Gastroesophageal sphincter (tissue), 4 donors: ENCODE results near the gene MAP7D3. TPM values are rescaled to one million over a fixed set of nuclear protein-coding genes. Genes with fewer than 3 reads are reported as not detected.

Source experiments
- ATAC-seq: fragments of 150-250 bp; one replicate; pipeline ENCODE4 v1.9.1; 2016; ENCODE audit warnings: mild to moderate bottlenecking, moderate library complexity
- H3K27ac ChIP-seq, 4 donors: fragments of 200-600 bp; sonication (generic) in 3 of 4; 1 replicate in 3 of 4; 2 replicates in 1 of 4; pipeline ENCODE4 v1.5.1; 2016 to 2019
- H3K27me3 ChIP-seq: fragments of 200-600 bp; sonication (generic); one replicate; pipeline ENCODE4 v1.5.1; 2019
- H3K36me3 ChIP-seq, 2 donors: fragments of 200-600 bp; sonication (generic); one replicate each; pipeline ENCODE4 v1.5.1; 2019; ENCODE audit warnings: control low read depth in 1 of 2
- H3K4me1 ChIP-seq, 3 donors: fragments of 200-600 bp; sonication (generic); 1 replicate in 2 of 3; 2 replicates in 1 of 3; pipeline ENCODE4 v1.5.1; 2016 to 2019; ENCODE audit warnings: control low read depth in 2 of 3
- H3K4me3 ChIP-seq, 2 donors: fragments of 200-600 bp; sonication (generic); one replicate each; pipeline ENCODE4 v1.5.1; 2019; ENCODE audit warnings: mild to moderate bottlenecking in 1 of 2, moderate library complexity in 1 of 2
- H3K9me3 ChIP-seq, 3 donors: fragments of 200-600 bp; sonication (generic); one replicate each; pipeline ENCODE4 v1.5.1; 2017 to 2019; ENCODE audit warnings: control low read depth in 2 of 3
- CTCF ChIP-seq, 4 experiments: fragments of 200-600 bp in 2 of 4; fragments of 450-650 bp in 2 of 4; sonication (generic) in 1 of 4; IDR thresholded peaks; one replicate each; pipeline ENCODE4 v1.5.1; 2017 to 2019; ENCODE audit warnings: antibody characterized with exemption in 4 of 4, mild to moderate bottlenecking in 2 of 4, moderate library complexity in 2 of 4
- EP300 ChIP-seq: sonication (generic); formaldehyde crosslinking; IDR thresholded peaks from one replicate; pipeline ENCODE4 v1.6.1; 2017; ENCODE audit warnings: antibody characterized with exemption, mild to moderate bottlenecking
- POLR2A ChIP-seq, 2 donors: fragments of 450-650 bp; IDR thresholded peaks; one replicate each; pipeline ENCODE4 v1.6.1; 2017; ENCODE audit warnings: antibody characterized with exemption in 2 of 2, mild to moderate bottlenecking in 2 of 2, moderate library complexity in 1 of 2
- POLR2AphosphoS5 ChIP-seq: sonication (generic); formaldehyde crosslinking; IDR thresholded peaks from one replicate; pipeline ENCODE4 v1.6.1; 2017; ENCODE audit warnings: antibody characterized with exemption
- WGBS, 2 donors: methylation state at CpG; one replicate each; pipeline ENCODE4 v1.1.5; 2018; ENCODE audit warnings: low coverage in 1 of 2; 5-methylcytosine and 5-hydroxymethylcytosine counted together
- total RNA-seq, 4 donors: library from RNA; depleted of rRNA; stranded (reverse); fragments of >200 nt; gene quantifications; one replicate each; pipeline ENCODE4 v1.1.0, GENCODE V29; 2016

Gene MAP7D3
- total RNA-seq, 4 donors from 2014 or later, result 17.1 to 30.5 (median 23.0) TPM

- 26 to 49% methylated on average over 3 of the region's 11 CpGs for WGBS, 2 donors
- Histone ChIP-seq H3K4me1 (peaks cover 0 to 40% (median 9%) of the 10 kb centered on the region in 3 donors), H3K36me3 (peaks cover 0 to 35% of the 10 kb centered on the region in 2 donors), H3K9me3 (no peaks in the 10 kb centered on the region), H3K27me3 (no peaks in the 10 kb centered on the region), H3K27ac (peak overlapping the region; percentile 92 to 96 (median 94)), H3K4me3 (no peak overlapping the region)
- ATAC-seq, result peak; percentile 37
- no peak for TF ChIP-seq EP300
- TF ChIP-seq CTCF (IDR thresholded peaks at IDR 0.05), result no peak
- peak; percentile 11 to 15 for TF ChIP-seq POLR2A (IDR thresholded peaks at IDR 0.05)
- TF ChIP-seq POLR2AphosphoS5, result peak; percentile 57
Observed at GRCh38 chrX:136211766-136212556, 39.2 kb downstream of the MAP7D3 start.

GRCh38 chrX:136210806-136211205 lies 40.4 kb downstream of the MAP7D3 start:
- Histone ChIP-seq H3K4me1 (peaks cover 0 to 51% (median 18%) of the 10 kb centered on the region in 3 donors), H3K36me3 (peaks cover 0 to 44% of the 10 kb centered on the region in 2 donors), H3K9me3 (no peaks in the 10 kb centered on the region), H3K27ac (peak overlapping the region; percentile 92 to 96 (median 94)), H3K27me3 (no peaks in the 10 kb centered on the region), H3K4me3 (no peak overlapping the region)
- 41 to 67% methylated on average over 2 to 3 of the region's 5 CpGs for WGBS, 2 donors
- no peak for ATAC-seq
- TF ChIP-seq POLR2AphosphoS5 (no peak), CTCF (IDR thresholded peaks at IDR 0.05) (no peak), POLR2A (IDR thresholded peaks at IDR 0.05) (no peak), EP300 (no peak)

GRCh38 chrX:136210243-136210642 lies 41.0 kb downstream of the MAP7D3 start:
- H3K36me3 ChIP-seq, result peaks cover 0 to 44% of the 10 kb centered on the region in 2 donors
- peak overlapping the region; percentile 92 to 96 (median 94) for H3K27ac ChIP-seq
- H3K4me1 ChIP-seq, result peaks cover 0 to 57% (median 22%) of the 10 kb centered on the region in 3 donors
- no peaks in the 10 kb centered on the region for H3K27me3 ChIP-seq
- ATAC-seq, result no peak
- 47% methylated on average over 5 of the region's 7 CpGs; no CpG with 5 or more reads in 1 of the 2 donors for WGBS, 2 donors
- no peaks in the 10 kb centered on the region for H3K9me3 ChIP-seq
- H3K4me3 ChIP-seq, result no peak overlapping the region
- TF ChIP-seq EP300 (no peak), POLR2AphosphoS5 (peak; percentile 34)

- 18 to 22% methylated on average over 2 to 5 of the region's 9 CpGs for WGBS, 2 donors
- Histone ChIP-seq H3K9me3 (no peaks in the 10 kb centered on the region), H3K4me3 (peak overlapping the region in 1 of 2 donors; percentile 50), H3K27me3 (no peaks in the 10 kb centered on the region), H3K27ac (peak overlapping the region; percentile 92 to 96 (median 94)), H3K4me1 (peaks cover 0 to 62% (median 24%) of the 10 kb centered on the region in 3 donors), H3K36me3 (peaks cover 0 to 44% of the 10 kb centered on the region in 2 donors)
- peak; percentile 25 for TF ChIP-seq POLR2AphosphoS5
- no peak for TF ChIP-seq POLR2A (IDR thresholded peaks at IDR 0.05)
- no peak for ATAC-seq
Observed at GRCh38 chrX:136209751-136210150, 41.4 kb downstream of the MAP7D3 start.

GRCh38 chrX:136209016-136209738 lies 42.0 kb downstream of the MAP7D3 start:
- peak; percentile 15 for TF ChIP-seq POLR2A (IDR thresholded peaks at IDR 0.05)
- no peak for TF ChIP-seq EP300
- TF ChIP-seq POLR2AphosphoS5, result peak; percentile 33
- TF ChIP-seq CTCF (IDR thresholded peaks at IDR 0.05), result peak; percentile 8 to 79 (median 64)
- H3K4me1 ChIP-seq, result peaks cover 0 to 68% (median 28%) of the 10 kb centered on the region in 3 donors
- H3K9me3 ChIP-seq, result no peaks in the 10 kb centered on the region
- peak overlapping the region in 1 of 2 donors; percentile 50 for H3K4me3 ChIP-seq
- 38 to 50% methylated on average over 4 to 6 of the region's 28 CpGs for WGBS, 2 donors
- H3K36me3 ChIP-seq, result peaks cover 0 to 44% of the 10 kb centered on the region in 2 donors
- H3K27me3 ChIP-seq, result no peaks in the 10 kb centered on the region
- peak overlapping the region; percentile 92 to 96 (median 94) for H3K27ac ChIP-seq
- peak; percentile 26 for ATAC-seq
